Ramos (cell line): ENCODE data around the gene CKAP2L.

Experiments
- in situ Hi-C: fragments of 300-500 bp; cut with MboI; formaldehyde crosslinking; loops from one replicate; pipeline ENCODE4 v1.14.3; 2022; ENCODE audit warnings: low sequenced_read_pairs; ENCODE audit not compliant: unreplicated experiment

CKAP2L gene

DNA sequence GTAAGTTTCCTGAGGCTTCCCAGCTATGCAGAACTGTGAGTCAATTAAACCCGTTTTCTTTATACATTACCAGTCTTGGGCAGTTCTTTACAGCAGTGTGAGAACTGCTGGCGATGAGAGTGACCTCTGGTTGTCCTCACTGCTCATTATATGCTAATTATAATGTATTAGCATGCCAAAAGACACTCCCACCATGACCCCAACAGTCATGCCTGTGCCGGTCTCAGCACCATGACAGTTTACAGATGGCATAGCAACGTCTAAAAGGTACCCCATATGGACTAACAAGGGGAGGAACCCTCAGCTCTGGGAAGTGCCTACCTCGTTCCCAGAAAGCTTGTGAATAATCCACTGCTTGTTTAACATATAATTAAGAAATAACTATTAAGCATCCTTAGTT is 28.0 kb upstream of the CKAP2L start:
- in situ Hi-C loops = no loop called here

DNA sequence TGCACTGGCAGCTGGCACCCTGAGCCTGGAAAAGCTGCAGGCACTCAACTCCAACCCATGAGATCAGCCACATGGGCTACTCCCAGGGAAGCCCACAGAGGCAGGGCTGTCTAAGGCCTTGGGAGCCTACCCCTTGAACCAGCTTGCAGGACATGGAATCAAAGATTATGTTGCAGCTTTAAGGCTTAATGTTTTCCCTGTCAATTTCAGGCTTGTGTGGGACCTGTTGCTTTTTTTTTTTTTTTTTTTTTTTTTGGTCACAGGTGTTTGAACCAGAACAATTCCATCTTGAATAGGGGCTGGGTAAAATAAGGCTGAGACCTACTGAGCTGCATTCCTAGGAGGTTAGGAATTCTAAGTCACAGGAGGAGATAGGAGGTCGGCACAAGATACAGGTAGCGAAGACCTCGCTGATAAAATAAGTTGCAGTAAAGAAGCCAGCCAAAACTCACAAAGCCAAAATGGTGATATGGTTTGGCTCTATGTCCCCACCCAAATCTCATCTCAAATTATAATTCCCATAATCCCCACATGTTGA is 27.4 kb upstream of the CKAP2L start:
- in situ Hi-C loops = no loop called here

DNA sequence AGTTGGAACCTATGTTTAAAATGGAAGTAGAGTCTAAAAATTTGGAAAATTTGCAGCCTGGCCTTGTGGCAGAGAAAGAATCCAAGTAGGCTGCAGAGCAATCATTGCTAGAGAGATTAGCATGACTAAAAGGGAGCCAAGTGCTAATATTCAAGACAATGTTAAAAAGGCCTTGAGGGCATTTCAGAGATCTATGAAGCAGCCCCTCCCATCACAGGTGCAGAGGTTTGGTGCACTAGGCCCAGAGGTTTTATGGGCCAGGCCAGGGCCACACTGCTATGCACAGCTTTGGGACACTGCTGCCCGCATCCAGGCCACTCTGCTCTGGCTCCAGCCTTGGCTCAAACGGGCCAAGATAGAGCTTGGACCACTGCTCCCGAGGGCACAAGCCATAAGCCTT is 26.6 kb upstream of the CKAP2L start:
- in situ Hi-C loops = no loop called here

GRCh38 chr2:112790305-112790704 is 25.9 kb upstream of the CKAP2L start:
- in situ Hi-C loops = no loop called here

- in situ Hi-C loops = no loop called here
Observed at GRCh38 chr2:112789186-112789585, 24.8 kb upstream of the CKAP2L start.

- in situ Hi-C loops = no loop called here
Observed at GRCh38 chr2:112788653-112789052, 24.2 kb upstream of the CKAP2L start.

DNA sequence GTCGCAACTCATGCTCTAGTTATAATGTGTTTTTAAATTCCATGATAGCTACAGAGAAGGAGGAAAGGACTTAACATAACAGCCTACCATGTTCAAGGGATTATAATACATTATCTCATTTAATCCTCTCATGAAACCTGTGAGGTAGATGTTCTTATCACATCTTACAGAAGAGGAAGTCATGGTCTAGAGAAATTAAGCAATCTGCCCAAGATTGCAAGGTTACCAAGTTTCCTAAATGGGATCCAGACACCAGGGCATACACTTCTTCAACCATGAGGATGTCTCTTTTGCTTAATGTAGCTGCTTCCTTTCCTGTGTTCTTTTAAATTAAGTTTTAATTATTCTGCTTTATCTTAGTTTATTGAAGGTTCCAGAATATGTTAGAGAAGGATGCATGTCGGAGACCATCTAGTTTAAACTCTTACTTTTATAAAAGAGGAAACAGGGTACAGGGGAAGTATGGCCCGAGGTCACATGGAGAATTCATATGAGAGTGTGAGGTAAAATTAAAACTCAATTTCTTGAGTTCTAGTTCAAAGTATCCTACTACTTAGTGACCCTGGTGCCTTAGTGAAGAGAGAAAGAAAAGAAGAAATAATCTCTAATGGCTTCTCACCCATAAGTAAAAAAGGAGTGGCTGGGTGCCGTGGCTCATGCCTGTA is 23.5 kb upstream of the CKAP2L start:
- in situ Hi-C loops = no loop called here

GRCh38 chr2:112787294-112787693 is 22.9 kb upstream of the CKAP2L start:
- in situ Hi-C loops = no loop called here

- in situ Hi-C loops = no loop called here
Observed at GRCh38 chr2:112784199-112785189, 20.1 kb upstream of the CKAP2L start, which contains the start of gene IL1A. IL1A (minus strand) TSS chr2:112784493; CDS start chr2:112783770, 723 bp downstream.

- in situ Hi-C loops = no loop called here
Observed at GRCh38 chr2:112783187-112783714, 18.8 kb upstream of the CKAP2L start.

DNA sequence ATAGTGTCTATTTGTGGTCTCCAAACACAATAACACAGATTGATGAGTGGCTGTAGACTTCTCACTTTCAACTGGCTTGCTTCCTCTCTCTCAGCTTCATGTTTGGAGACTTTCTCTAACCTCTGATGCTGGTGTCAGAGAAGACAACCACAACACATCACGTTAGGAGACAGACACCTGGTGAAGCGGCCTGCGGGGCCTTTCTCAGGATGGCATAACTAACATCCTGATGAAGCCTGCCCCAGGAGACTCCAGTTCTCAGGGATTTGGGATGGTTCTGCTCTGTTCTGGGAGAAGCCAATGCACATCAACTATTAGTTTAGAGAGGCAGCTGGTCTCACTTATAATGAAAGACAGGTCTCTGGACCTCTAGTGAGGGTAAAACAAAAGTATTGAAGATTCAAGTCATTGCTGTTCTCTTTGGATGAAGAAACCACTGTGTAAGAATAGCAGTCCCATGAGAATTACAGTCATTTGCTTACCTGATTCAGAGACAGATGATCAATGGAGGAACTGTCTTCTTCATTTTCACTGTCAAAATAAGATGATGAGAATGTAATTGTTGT is 17.9 kb upstream of the CKAP2L start:
- in situ Hi-C loops = no loop called here

DNA sequence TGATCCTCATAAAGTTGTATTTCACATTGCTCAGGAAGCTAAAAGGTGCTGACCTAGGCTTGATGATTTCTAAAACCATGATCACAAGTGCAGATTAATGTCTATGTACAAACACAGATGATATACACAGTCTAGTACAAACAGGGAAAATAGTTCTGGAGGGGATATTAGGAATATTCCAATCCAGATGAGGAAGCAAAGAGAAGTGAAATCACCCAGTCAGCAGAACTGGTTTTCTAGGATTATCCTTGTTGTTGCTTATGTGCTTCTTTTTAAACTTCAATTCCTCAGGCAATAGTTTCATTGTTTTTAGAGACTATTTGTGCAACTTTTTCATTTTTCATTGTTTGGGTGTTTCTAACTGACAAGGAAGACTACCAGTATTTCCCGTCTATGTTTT is 15.2 kb upstream of the CKAP2L start:
- in situ Hi-C loops = no loop called here

DNA sequence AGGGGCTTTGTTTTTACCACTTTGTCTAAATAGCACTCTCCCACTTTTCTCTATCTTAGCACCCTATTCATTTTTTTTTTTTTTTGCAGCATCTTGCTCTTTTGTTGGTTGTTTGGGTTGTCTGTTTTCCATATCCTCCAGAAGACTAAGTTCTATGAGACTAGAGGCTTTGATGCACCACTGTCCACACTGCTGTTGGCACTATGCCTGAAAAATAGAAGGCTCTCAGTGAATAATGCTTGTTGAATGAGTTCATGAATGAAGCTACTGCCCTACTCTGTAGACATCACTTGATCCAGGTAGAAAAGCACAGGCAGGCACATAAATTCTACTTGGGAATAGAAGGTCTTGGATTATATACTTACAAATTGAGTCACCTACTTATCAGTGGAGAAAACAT is 12.6 kb upstream of the CKAP2L start:
- in situ Hi-C loops = no loop called here

- in situ Hi-C loops = no loop called here
Observed at GRCh38 chr2:112776113-112776512, 11.7 kb upstream of the CKAP2L start.

GRCh38 chr2:112774536-112775285 is 10.3 kb upstream of the CKAP2L start:
- in situ Hi-C loops = no loop called here

GRCh38 chr2:112773556-112773955 is 9.1 kb upstream of the CKAP2L start:
- in situ Hi-C loops = no loop called here

- in situ Hi-C loops = no loop called here
Observed at GRCh38 chr2:112772911-112773475, 8.6 kb upstream of the CKAP2L start.

DNA sequence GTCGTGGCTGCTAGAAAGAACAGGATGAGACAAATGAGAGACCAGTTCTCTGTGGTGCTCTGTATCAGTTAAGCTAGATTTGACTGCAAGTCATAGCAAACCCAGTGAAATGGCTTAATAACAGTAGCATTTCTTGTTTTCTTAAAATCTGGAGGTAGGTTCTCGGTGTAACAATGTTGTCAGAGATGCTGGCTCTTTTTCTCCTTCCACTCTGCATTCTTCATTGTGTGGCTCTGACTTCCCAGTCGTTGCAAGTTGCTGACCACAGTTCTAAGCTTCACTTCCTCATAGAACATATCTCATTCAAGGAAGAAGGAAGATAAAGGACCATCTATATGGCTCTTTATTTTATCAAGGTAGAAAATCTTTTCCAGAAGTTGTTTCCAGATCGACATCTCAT is 7.9 kb upstream of the CKAP2L start:
- in situ Hi-C loops = no loop called here

- in situ Hi-C loops = no loop called here
Observed at GRCh38 chr2:112768432-112768831, 4.0 kb upstream of the CKAP2L start.
